K562 (cell line): ENCODE data around the gene SLC25A20. TPM values are rescaled to one million over a fixed set of nuclear protein-coding genes. Genes with fewer than 3 reads are reported as not detected.

Source experiments
- ATAC-seq: fragments of 200-7000 bp; cut with Tn5 transposase; 3 replicates; pipeline ENCODE4 v1.9.1; 2020; ENCODE audit warnings: moderate library complexity
- BruUV-seq: library from RNA; stranded (reverse); fragments of 400-500 nt; replicated peaks from 2 replicates; lab custom pipeline; 2021; lab: Mats Ljungman, UMichigan
- CTCF ChIA-PET: fragments of 300-600 bp; formaldehyde crosslinking; extraction: SDS; loops from one replicate; lab custom pipeline; 2021; ENCODE audit warnings: low intra/inter-chr PET ratio; lab: Yijun Ruan, JAX
- POLR2A ChIA-PET: fragments of 300-600, 350-650 bp; sonication (Branson Sonifier 250); formaldehyde crosslinking; extraction: SDS; loops from one replicate; lab custom pipeline; 2021; ENCODE audit warnings: antibody characterized with exemption, inconsistent platforms; lab: Yijun Ruan, JAX
- DNase-seq, 4 experiments: peaks; one replicate each; pipeline versions ENCODE4 v3.0.0 to v3.0.0-alpha.2; 2011 to 2018; ENCODE audit warnings: low spot score in 3 of 4, mixed read lengths in 3 of 4; ENCODE audit errors: extremely low read depth in 1 of 4
- FAIRE-seq: peaks from 2 replicates; lab custom pipeline; 2011; peaks lifted over from hg19 to GRCh38; lab: Jason Lieb, UNC
- H2AFZ ChIP-seq: 2 replicates; pipeline ENCODE4 v1.6.0; 2011; ENCODE audit warnings: low read depth, low read length, control low read depth, inconsistent platforms
- H3K27ac ChIP-seq: fragments of 200-600 bp; 3 replicates; pipeline ENCODE4 v1.8.0; 2011; ENCODE audit warnings: low read depth, mild to moderate bottlenecking, control low read depth, inconsistent platforms, low read length, moderate library complexity, mixed read lengths; ENCODE audit errors: extremely low read depth
- H3K27me3 ChIP-seq, 2 experiments: fragments of 300-600 bp in 1 of 2; 2 replicates in 1 of 2; 3 replicates in 1 of 2; pipeline versions ENCODE4 v1.6.0 to v1.8.0; 2011; ENCODE audit warnings: inconsistent platforms in 2 of 2, low read length in 2 of 2, mild to moderate bottlenecking in 1 of 2, mixed read lengths in 1 of 2, moderate library complexity in 1 of 2; ENCODE audit not compliant: control insufficient read depth in 2 of 2, insufficient read depth in 2 of 2
- H3K36me3 ChIP-seq: fragments of 300-600 bp; 3 replicates; pipeline ENCODE4 v1.8.0; 2011; ENCODE audit warnings: mild to moderate bottlenecking, low read length, inconsistent platforms; ENCODE audit not compliant: control insufficient read depth, insufficient read depth
- H3K4me1 ChIP-seq, 2 experiments: fragments of 200-600 bp in 1 of 2; replicated peaks in 1 of 2; 2 replicates in 1 of 2; 3 replicates in 1 of 2; pipeline versions ENCODE4 v1.5.1 to v1.8.0; 2011; ENCODE audit warnings: inconsistent platforms in 2 of 2, low read length in 2 of 2, mild to moderate bottlenecking in 1 of 2, mixed read lengths in 1 of 2, moderate library complexity in 1 of 2; ENCODE audit not compliant: control insufficient read depth in 2 of 2, insufficient read depth in 2 of 2
- H3K4me2 ChIP-seq: 2 replicates; pipeline ENCODE4 v1.6.1; 2011; ENCODE audit warnings: low read length, control low read depth, inconsistent platforms, mixed read lengths; ENCODE audit not compliant: insufficient read depth
- H3K4me3 ChIP-seq: fragments of 200-600 bp; sonication (generic), shearing (Covaris generic); 2 replicates; pipeline ENCODE4 v1.5.1; 2016; ENCODE audit warnings: control low read depth, inconsistent platforms
- H3K79me2 ChIP-seq: fragments of 200-600 bp; 3 replicates; pipeline ENCODE4 v1.8.0; 2011; ENCODE audit warnings: low read length, inconsistent platforms; ENCODE audit not compliant: control insufficient read depth, insufficient read depth
- H3K9ac ChIP-seq, 2 experiments: 2 replicates each; pipeline versions ENCODE4 v1.6.0 to v1.6.1; 2011; ENCODE audit warnings: low read depth in 2 of 2, low read length in 2 of 2, control low read depth in 1 of 2, inconsistent platforms in 1 of 2, mild to moderate bottlenecking in 1 of 2, mixed read lengths in 1 of 2; ENCODE audit not compliant: insufficient read depth in 1 of 2
- H3K9me1 ChIP-seq: one replicate; pipeline ENCODE4 v1.6.0; 2011; ENCODE audit warnings: inconsistent platforms, mild to moderate bottlenecking, low read length, moderate library complexity; ENCODE audit not compliant: control insufficient read depth, insufficient read depth
- H3K9me3 ChIP-seq: replicated peaks from 2 replicates; pipeline ENCODE4 v1.5.1; 2011; ENCODE audit warnings: low read depth, low read length, inconsistent platforms; ENCODE audit not compliant: control insufficient read depth, insufficient read depth
- H4K20me1 ChIP-seq: replicated peaks from 2 replicates; pipeline ENCODE4 v1.6.1; 2011; ENCODE audit warnings: low read length, inconsistent platforms, mixed read lengths; ENCODE audit not compliant: control insufficient read depth, insufficient read depth
- ATF3 ChIP-seq, 2 experiments: fragments of 450-650 bp in 1 of 2; sonication (generic) in 1 of 2; formaldehyde crosslinking in 1 of 2; IDR thresholded peaks in 1 of 2; conservative IDR thresholded peaks in 1 of 2; 2 replicates each; pipeline versions ENCODE4 v1.6.1 to v1.8.1; 2016 to 2023; ENCODE audit warnings: mild to moderate bottlenecking in 2 of 2, moderate library complexity in 2 of 2, inconsistent platforms in 1 of 2, missing genetic modification reagents in 1 of 2
- ELK1 ChIP-seq: sonication (generic); formaldehyde crosslinking; IDR thresholded peaks from 2 replicates; pipeline ENCODE4 v1.8.1; 2022; ENCODE audit warnings: missing genetic modification reagents
- OTX1 ChIP-seq: fragments of 450-650 bp; formaldehyde crosslinking; IDR thresholded peaks from 2 replicates; pipeline ENCODE4 v1.4.0; 2022; ENCODE audit warnings: mild to moderate bottlenecking
- U2AF2 ChIP-seq: fragments of 200-400 bp; formaldehyde crosslinking; optimal IDR thresholded peaks from 2 replicates; pipeline ENCODE3; 2017; ENCODE audit warnings: low read depth, mild to moderate bottlenecking, low read length
- ZNF717 ChIP-seq: fragments of 250-450 bp; sonication (Bioruptor Pico); IDR thresholded peaks from 2 replicates; pipeline ENCODE4 v1.5.0; 2021
- WGBS: fragments of 100-300 bp; shearing (Covaris generic); methylation state at CpG from one replicate; pipeline ENCODE4 v1.1.6; 2016; ENCODE audit warnings: low coverage, mixed read lengths; ENCODE audit not compliant: insufficient coverage; ENCODE audit errors: missing lambda C conversion rate; 5-methylcytosine and 5-hydroxymethylcytosine counted together
- in situ Hi-C: fragments of 300-500 bp; cut with MboI; formaldehyde crosslinking; loops from 4 replicates; pipeline ENCODE4 v1.15.0; 2018; ENCODE audit warnings: inconsistent platforms, mixed read lengths
- intact Hi-C: fragments of 100-400 bp; cut with micrococcal nuclease; formaldehyde crosslinking; loops from 2 replicates; pipeline ENCODE4 v1.14.2; 2022
- polyA plus RNA-seq, 8 experiments: library from polyadenylated mRNA; depleted of rRNA in 4 of 8; stranded (reverse) in 5 of 8; unstranded in 3 of 8; fragments of >200 nt; fragmentation: Nextera tagmentation in 2 of 8; fragmentation: Illumina TruSeq in 1 of 8; extraction: Ambion mirVana in 2 of 8; extraction: Trizol in 1 of 8; gene quantifications; 2 replicates each; pipeline versions ENCODE4 v1.2.1 to v1.2.3, GENCODE V29; 2011 to 2014; ENCODE audit warnings: inconsistent platforms in 1 of 8, missing spikeins in 1 of 8
- total RNA-seq, 7 experiments: library from RNA; depleted of rRNA in 6 of 7; stranded (reverse); fragments of >200 nt in 6 of 7; fragmentation: Illumina TruSeq in 2 of 7; extraction: Trizol in 2 of 7; gene quantifications; 2 replicates each; pipeline versions ENCODE4 v1.2.1 to v1.2.3, GENCODE V29; 2011 to 2021; ENCODE audit warnings: low replicate concordance in 1 of 7

Gene SLC25A20
- total and polyA plus RNA-seq, 9 of the 15 experiments (the other 6 are each of a cell fraction or from before 2014, with no cell fraction given) = 14.3 to 48.1 (median 21.6) TPM

GRCh38 chr3:48855681-48856447 lies 42.8 kb downstream of the SLC25A20 start:
- Histone ChIP-seq H3K79me2 (no peaks in the 10 kb centered on the region), H3K36me3 (0 out of 3 replicates have a peak, but pooled peaks cover 3% of the 10 kb centered on the region), H4K20me1 (no peaks in the 10 kb centered on the region), H3K4me1 (peaks cover 4 to 9% of the 10 kb centered on the region in 2 experiments; a peak in 3 of 5 replicates), H3K9me1 (no peaks in the 10 kb centered on the region), H3K4me3 (no peak overlapping the region), H2AFZ (no peak overlapping the region), H3K9me3 (no peaks in the 10 kb centered on the region), H3K4me2 (no peak overlapping the region), H3K27me3 (no peaks in the 10 kb centered on the region), H3K9ac (no peak overlapping the region), H3K27ac (no peak overlapping the region)
- FAIRE-seq (no peak), DNase-seq (no peak), ATAC-seq (no peak)
- no peak for TF ChIP-seq U2AF2
- TF ChIP-seq ATF3 (IDR thresholded peaks at IDR 0.05) = no peak
- TF ChIP-seq ATF3 (CRISPR knock-in tag; conservative IDR thresholded peaks at IDR 0.05) = no peak
- TF ChIP-seq OTX1 (CRISPR knock-in tag) = no peak
- no peak for TF ChIP-seq ZNF717
- TF ChIP-seq ELK1 (CRISPR knock-in tag) = no peak
- POLR2A ChIA-PET = interaction anchor here (0.9 to 1.2 kb wide), 2 partner anchors 11 to 14 kb away, joined by 3 read pairs; no protein-coding TSS in a partner anchor
- 63% methylated on average over 9 of the region's 9 CpGs for WGBS
- intact Hi-C loops (no loop called here), in situ Hi-C loops (no loop called here)
- BruUV-seq = no TSS peak
- CTCF ChIA-PET = no interaction called here
